Measurements from ENCODE around the gene RGMA.
"Not testable (repeated sequence)": the region's sequence is repeated elsewhere in the genome, so short reads cannot be mapped to it uniquely, and the experiment has no call there.

Gene RGMA

GRCh38 chr15:93035953-93036810 lies 52.8 kb downstream of the RGMA start:
- in situ Hi-C loops (cut with HindIII; ENCODE audit: low sequenced_read_pairs): no loop called here

GRCh38 chr15:93035092-93035915 lies 53.7 kb downstream of the RGMA start:
- in situ Hi-C loops (cut with HindIII; ENCODE audit: low sequenced_read_pairs): no loop called here

GRCh38 chr15:93034512-93034911 lies 54.5 kb downstream of the RGMA start:
- in situ Hi-C loops (cut with HindIII; ENCODE audit: low sequenced_read_pairs): no loop called here

- in situ Hi-C loops (cut with HindIII; ENCODE audit: low sequenced_read_pairs): no loop called here
Measured at GRCh38 chr15:93033434-93034045, 55.5 kb downstream of the RGMA start.

- in situ Hi-C loops (cut with HindIII; ENCODE audit: low sequenced_read_pairs): not testable (repeated sequence)
Measured at GRCh38 chr15:93032515-93033206, 56.4 kb downstream of the RGMA start.

GRCh38 chr15:93031557-93032384 lies 57.2 kb downstream of the RGMA start:
- in situ Hi-C loops (cut with HindIII; ENCODE audit: low sequenced_read_pairs): not testable (repeated sequence)

GRCh38 chr15:93031103-93031464 lies 57.9 kb downstream of the RGMA start:
- in situ Hi-C loops (cut with HindIII; ENCODE audit: low sequenced_read_pairs): no loop called here

GRCh38 chr15:93030430-93031102 lies 58.4 kb downstream of the RGMA start:
- in situ Hi-C loops (cut with HindIII; ENCODE audit: low sequenced_read_pairs): no loop called here

GRCh38 chr15:93029836-93030429 lies 59.1 kb downstream of the RGMA start:
- in situ Hi-C loops (cut with HindIII; ENCODE audit: low sequenced_read_pairs): no loop called here

- in situ Hi-C loops (cut with HindIII; ENCODE audit: low sequenced_read_pairs): no loop called here
Measured at GRCh38 chr15:93029214-93029835, 59.7 kb downstream of the RGMA start.

- in situ Hi-C loops (cut with HindIII; ENCODE audit: low sequenced_read_pairs): no loop called here
Measured at GRCh38 chr15:93028632-93029213, 60.3 kb downstream of the RGMA start.

- in situ Hi-C loops (cut with HindIII; ENCODE audit: low sequenced_read_pairs): no loop called here
Measured at GRCh38 chr15:93028111-93028631, 60.8 kb downstream of the RGMA start.

GRCh38 chr15:93027413-93027812 lies 61.6 kb downstream of the RGMA start:
- in situ Hi-C loops (cut with HindIII; ENCODE audit: low sequenced_read_pairs): no loop called here

- in situ Hi-C loops (cut with HindIII; ENCODE audit: low sequenced_read_pairs): no loop called here
Measured at GRCh38 chr15:93026380-93026817, 62.6 kb downstream of the RGMA start.

GRCh38 chr15:93025625-93025982 lies 63.4 kb downstream of the RGMA start:
- in situ Hi-C loops (cut with HindIII; ENCODE audit: low sequenced_read_pairs): no loop called here

GRCh38 chr15:93024716-93025624 lies 64.0 kb downstream of the RGMA start:
- in situ Hi-C loops (cut with HindIII; ENCODE audit: low sequenced_read_pairs): no loop called here

GRCh38 chr15:93024293-93024692 lies 64.7 kb downstream of the RGMA start:
- in situ Hi-C loops (cut with HindIII; ENCODE audit: low sequenced_read_pairs): no loop called here
